HepG2 (cell line): ENCODE data around the gene CIAO2B. TPM values are rescaled to one million over a fixed set of nuclear protein-coding genes. Genes with fewer than 3 reads are reported as not detected.

Experiments used
- ATAC-seq: fragments of 200-7000 bp; cut with Tn5 transposase; 3 replicates; pipeline ENCODE4 v1.9.1; 2020; ENCODE audit warnings: mild to moderate bottlenecking, moderate library complexity
- BruUV-seq: library from RNA; stranded (reverse); fragments of 400-500 nt; replicated peaks from 2 replicates; lab custom pipeline; 2021; lab: Mats Ljungman, UMichigan
- CTCF ChIA-PET: fragments of 300-600 bp; formaldehyde crosslinking; extraction: SDS; loops from one replicate; lab custom pipeline; 2021; ENCODE audit warnings: low total read pairs, inconsistent platforms, low intra/inter-chr PET ratio; lab: Yijun Ruan, JAX
- POLR2A ChIA-PET: fragments of 350-600 bp; sonication (Branson Sonifier 250); formaldehyde crosslinking; loops from one replicate; lab custom pipeline; 2020; ENCODE audit warnings: antibody characterized with exemption, inconsistent platforms; lab: Yijun Ruan, JAX
- DNase-seq: peaks from one replicate; pipeline ENCODE4 v3.0.0-alpha.2; 2015; ENCODE audit warnings: low spot score
- FAIRE-seq: peaks from 3 replicates; lab custom pipeline; 2011; peaks lifted over from hg19 to GRCh38; lab: Jason Lieb, UNC
- H2AFZ ChIP-seq: one replicate; pipeline ENCODE4 v1.6.1; 2011; ENCODE audit warnings: low read length, inconsistent platforms
- H3K27ac ChIP-seq: fragments of 300-600 bp; 3 replicates; pipeline ENCODE4 v1.8.0; 2011; ENCODE audit warnings: mixed run types, mild to moderate bottlenecking, mixed read lengths, low read length, inconsistent platforms; ENCODE audit not compliant: insufficient read depth; ENCODE audit errors: extremely low read length
- H3K27me3 ChIP-seq, 2 experiments: fragments of 200-600 bp in 1 of 2; 2 replicates in 1 of 2; 3 replicates in 1 of 2; pipeline versions ENCODE4 v1.6.0 to v1.8.0; 2011; ENCODE audit warnings: low read length in 2 of 2, mild to moderate bottlenecking in 2 of 2, moderate library complexity in 2 of 2, inconsistent platforms in 1 of 2; ENCODE audit not compliant: insufficient read depth in 2 of 2, control insufficient read depth in 1 of 2
- H3K36me3 ChIP-seq, 2 experiments: fragments of 200-600 bp in 1 of 2; replicated peaks in 1 of 2; 2 replicates in 1 of 2; 3 replicates in 1 of 2; pipeline versions ENCODE4 v1.5.1 to v1.8.0; 2011; ENCODE audit warnings: low read length in 2 of 2, inconsistent platforms in 1 of 2; ENCODE audit not compliant: insufficient read depth in 2 of 2, control insufficient read depth in 1 of 2
- H3K4me1 ChIP-seq: 2 replicates; pipeline ENCODE4 v1.5.1; 2012; ENCODE audit warnings: low read length, inconsistent platforms; ENCODE audit not compliant: insufficient read depth
- H3K4me2 ChIP-seq: 2 replicates; pipeline ENCODE4 v1.6.0; 2011; ENCODE audit warnings: low read depth, low read length, inconsistent platforms
- H3K4me3 ChIP-seq, 3 experiments: fragments of 200-600 bp in 1 of 3; sonication (generic), shearing (Covaris generic) in 1 of 3; replicated peaks in 1 of 3; 2 replicates each; pipeline ENCODE4 v1.5.1; 2011 to 2016; ENCODE audit warnings: low read length in 3 of 3, inconsistent platforms in 2 of 3, low read depth in 2 of 3, mild to moderate bottlenecking in 2 of 3, control low read depth in 1 of 3, mixed read lengths in 1 of 3; ENCODE audit not compliant: insufficient read depth in 1 of 3
- H3K79me2 ChIP-seq: one replicate; pipeline ENCODE4 v1.6.1; 2011; ENCODE audit warnings: low read length, inconsistent platforms; ENCODE audit not compliant: insufficient read depth
- H3K9ac ChIP-seq: 2 replicates; pipeline ENCODE4 v1.6.0; 2011; ENCODE audit warnings: mild to moderate bottlenecking, low read depth, low read length, inconsistent platforms; ENCODE audit not compliant: insufficient read depth
- H3K9me3 ChIP-seq: 2 replicates; pipeline ENCODE4 v1.5.1; 2012; ENCODE audit warnings: mild to moderate bottlenecking, low read length
- H4K20me1 ChIP-seq: 2 replicates; pipeline ENCODE4 v1.6.0; 2011; ENCODE audit warnings: inconsistent platforms, mild to moderate bottlenecking, low read length, moderate library complexity; ENCODE audit not compliant: insufficient read depth
- ZNF3 ChIP-seq: IDR thresholded peaks from 2 replicates; pipeline ENCODE4 v1.7.0; 2017; ENCODE audit warnings: inconsistent platforms
- ZNF609 ChIP-seq: sonication (generic); formaldehyde crosslinking; IDR thresholded peaks from 2 replicates; pipeline ENCODE4 v1.4.0; 2020; ENCODE audit warnings: mild to moderate bottlenecking, missing genetic modification reagents, borderline replicate concordance
- WGBS: methylation state at CpG from one replicate; pipeline ENCODE4 v1.1.6; 2017; ENCODE audit warnings: low lambda C conversion rate; 5-methylcytosine and 5-hydroxymethylcytosine counted together
- in situ Hi-C: cut with HindIII; loops from 2 replicates; pipeline ENCODE4 v1.10.0; 2017; ENCODE audit warnings: low pct_unique_long_range_greater_than_20kb; ENCODE audit not compliant: extremely low pct_ligation_motif_present
- intact Hi-C: fragments of 100-400 bp; cut with micrococcal nuclease; formaldehyde crosslinking; loops from one replicate; pipeline ENCODE4 v1.10.0; 2022; ENCODE audit not compliant: unreplicated experiment
- polyA plus RNA-seq, 8 experiments: library from polyadenylated mRNA; depleted of rRNA in 3 of 8; stranded (reverse) in 7 of 8; unstranded in 1 of 8; fragments of >200 nt; fragmentation: Illumina TruSeq in 4 of 8; extraction: Trizol in 4 of 8; gene quantifications; 2 replicates each; pipeline versions ENCODE4 v1.2.1 to v1.2.3, GENCODE V29; 2011 to 2016; ENCODE audit warnings: low read depth in 4 of 8, missing spikeins in 1 of 8, mixed read lengths in 1 of 8; ENCODE audit not compliant: insufficient read depth in 1 of 8
- total RNA-seq, 5 experiments: library from RNA; depleted of rRNA; stranded (reverse); fragments of >200 nt; fragmentation: Illumina TruSeq; extraction: Trizol; gene quantifications; 2 replicates each; pipeline ENCODE4 v1.2.3, GENCODE V29; 2016; ENCODE audit warnings: low read depth in 1 of 5

CIAO2B gene
- total and polyA plus RNA-seq, 2 of the 13 experiments (the other 11 are each of a cell fraction or from before 2014, with no cell fraction given), result 157 to 293 TPM

GRCh38 chr16:66920924-66921680, 13.1 kb downstream of the CIAO2B start:
- no peak for FAIRE-seq
- in situ Hi-C loops, result no loop called here
- no TSS peak for BruUV-seq
- Histone ChIP-seq H3K4me2 (no peak overlapping the region), H3K4me1 (peaks cover 45% of the 10 kb centered on the region)
- WGBS, result 28% methylated on average over 8 of the region's 9 CpGs
- TF ChIP-seq ZNF609 (CRISPR knock-in tag), result no peak
- no peak for TF ChIP-seq ZNF3 (CRISPR knock-in tag)
- TF ChIP-seq, all 625 proteins: peak for 0
- POLR2A ChIA-PET, result interaction anchor here (7.3 kb wide), 1 partner anchor 18 kb away, joined by 86 read pairs; no protein-coding TSS in a partner anchor
- no peak overlapping the region for H3K9ac ChIP-seq
- intact Hi-C loops, result no loop called here
- H3K27ac ChIP-seq, result no peak overlapping the region
- H3K4me3 ChIP-seq, result no peak overlapping the region
- H2AFZ ChIP-seq, result peak overlapping the region; percentile 7
- DNase-seq, result no peak
- no peak for ATAC-seq
- H3K36me3 ChIP-seq, result no peaks in the 10 kb centered on the region
- H4K20me1 ChIP-seq, result no peaks in the 10 kb centered on the region
- peaks cover 5 to 16% of the 10 kb centered on the region in 2 experiments; a peak in 4 of 5 replicates for H3K27me3 ChIP-seq
- H3K9me3 ChIP-seq, result no peaks in the 10 kb centered on the region
- H3K79me2 ChIP-seq, result no peaks in the 10 kb centered on the region
- CTCF ChIA-PET, result no interaction called here
